Measurements from ENCODE around the gene HILPDA. TPM values are rescaled to one million over a fixed set of nuclear protein-coding genes. Genes with fewer than 3 reads are reported as not detected.

The HILPDA gene
- total and polyA plus RNA-seq, 9 of the 15 experiments (the other 6 are each of a cell fraction or from before 2014, with no cell fraction given), result 8.3 to 71.8 (median 23.5) TPM

- Histone ChIP-seq H3K4me3 (no peak overlapping the region), H3K4me2 (ENCODE audit: insufficient read depth, low read length) (no peak overlapping the region), H3K4me1 (replicated peaks in 1 of 2; ENCODE audit: control insufficient read depth in 2 of 2, insufficient read depth in 2 of 2, low read length in 2 of 2) (peaks cover 4 to 5% of the 10 kb centered on the region in 2 experiments; a peak in 3 of 5 replicates), H3K27me3 (ENCODE audit: control insufficient read depth in 2 of 2, insufficient read depth in 2 of 2, low read length in 2 of 2) (peaks cover 10 to 18% of the 10 kb centered on the region in 2 experiments; a peak in 4 of 5 replicates), H3K9ac (ENCODE audit: insufficient read depth in 1 of 2, low read depth in 2 of 2, low read length in 2 of 2) (peak overlapping the region in 1 of 2 experiments; percentile 29; a peak in 1 of 4 replicates), H2AFZ (ENCODE audit: low read depth, low read length) (no peak overlapping the region), H3K27ac (ENCODE audit: extremely low read depth, low read depth, low read length) (no peak overlapping the region), H3K36me3 (ENCODE audit: control insufficient read depth, insufficient read depth, low read length) (no peaks in the 10 kb centered on the region), H3K79me2 (ENCODE audit: control insufficient read depth, insufficient read depth, low read length) (no peaks in the 10 kb centered on the region), H4K20me1 (replicated peaks; ENCODE audit: control insufficient read depth, insufficient read depth, low read length) (no peaks in the 10 kb centered on the region), H3K9me3 (replicated peaks; ENCODE audit: control insufficient read depth, insufficient read depth, low read depth, low read length) (no peaks in the 10 kb centered on the region), H3K9me1 (ENCODE audit: control insufficient read depth, insufficient read depth, low read length) (no peaks in the 10 kb centered on the region)
- 17% methylated on average over 1 of the region's 1 CpG for WGBS (ENCODE audit: insufficient coverage, low coverage, missing lambda C conversion rate)
- no TSS peak for BruUV-seq (replicated peaks)
- ATAC-seq (no peak), FAIRE-seq (no peak), DNase-seq (ENCODE audit: extremely low read depth in 1 of 4, low spot score in 3 of 4) (no peak)
- in situ Hi-C loops (cut with MboI), result no loop called here
- ChIA-PET CTCF (ENCODE audit: low intra/inter-chr PET ratio) (no interaction called here), POLR2A (no interaction called here)
- intact Hi-C loops (cut with micrococcal nuclease), result no loop called here
- TF ChIP-seq SPI1 (IDR thresholded peaks at IDR 0.05; ENCODE audit: borderline replicate concordance, low read depth, low read length), result no peak
- 0 out of 2 replicates have a peak, but pooled peaks have one; percentile 3 for TF ChIP-seq TFAP4 (CRISPR knock-in tag; IDR thresholded peaks at IDR 0.05; ENCODE audit: borderline replicate concordance)
Observed at GRCh38 chr7:128421384-128421783, 34.3 kb upstream of the HILPDA start.

- Histone ChIP-seq H3K27me3 (ENCODE audit: control insufficient read depth in 2 of 2, insufficient read depth in 2 of 2, low read length in 2 of 2) (peaks cover 10 to 18% of the 10 kb centered on the region in 2 experiments; a peak in 4 of 5 replicates), H3K9ac (ENCODE audit: insufficient read depth in 1 of 2, low read depth in 2 of 2, low read length in 2 of 2) (no peak overlapping the region), H3K9me1 (ENCODE audit: control insufficient read depth, insufficient read depth, low read length) (no peaks in the 10 kb centered on the region), H2AFZ (ENCODE audit: low read depth, low read length) (no peak overlapping the region), H4K20me1 (replicated peaks; ENCODE audit: control insufficient read depth, insufficient read depth, low read length) (no peaks in the 10 kb centered on the region), H3K4me3 (no peak overlapping the region), H3K4me2 (ENCODE audit: insufficient read depth, low read length) (no peak overlapping the region), H3K27ac (ENCODE audit: extremely low read depth, low read depth, low read length) (no peak overlapping the region), H3K9me3 (replicated peaks; ENCODE audit: control insufficient read depth, insufficient read depth, low read depth, low read length) (no peaks in the 10 kb centered on the region), H3K79me2 (ENCODE audit: control insufficient read depth, insufficient read depth, low read length) (no peaks in the 10 kb centered on the region), H3K4me1 (replicated peaks in 1 of 2; ENCODE audit: control insufficient read depth in 2 of 2, insufficient read depth in 2 of 2, low read length in 2 of 2) (peaks cover 4 to 5% of the 10 kb centered on the region in 2 experiments; a peak in 3 of 5 replicates), H3K36me3 (ENCODE audit: control insufficient read depth, insufficient read depth, low read length) (no peaks in the 10 kb centered on the region)
- 7% methylated on average over 1 of the region's 1 CpG for WGBS (ENCODE audit: insufficient coverage, low coverage, missing lambda C conversion rate)
- ChIA-PET POLR2A (no interaction called here), CTCF (ENCODE audit: low intra/inter-chr PET ratio) (no interaction called here)
- no TSS peak for BruUV-seq (replicated peaks)
- in situ Hi-C loops (cut with MboI), result no loop called here
- FAIRE-seq (peak; percentile 71), ATAC-seq (no peak), DNase-seq (ENCODE audit: extremely low read depth in 1 of 4, low spot score in 3 of 4) (no peak)
- intact Hi-C loops (cut with micrococcal nuclease), result no loop called here
- TF ChIP-seq HDAC1 (IDR thresholded peaks at IDR 0.05), result 0 out of 4 replicates have a peak, but pooled peaks of 1 of the 2 experiments have one; percentile 30
- peak; percentile 69; the same call in 1 of the 2 replicates for TF ChIP-seq HBP1 (CRISPR knock-in tag; IDR thresholded peaks at IDR 0.05)
- TF ChIP-seq, protein P1, sequence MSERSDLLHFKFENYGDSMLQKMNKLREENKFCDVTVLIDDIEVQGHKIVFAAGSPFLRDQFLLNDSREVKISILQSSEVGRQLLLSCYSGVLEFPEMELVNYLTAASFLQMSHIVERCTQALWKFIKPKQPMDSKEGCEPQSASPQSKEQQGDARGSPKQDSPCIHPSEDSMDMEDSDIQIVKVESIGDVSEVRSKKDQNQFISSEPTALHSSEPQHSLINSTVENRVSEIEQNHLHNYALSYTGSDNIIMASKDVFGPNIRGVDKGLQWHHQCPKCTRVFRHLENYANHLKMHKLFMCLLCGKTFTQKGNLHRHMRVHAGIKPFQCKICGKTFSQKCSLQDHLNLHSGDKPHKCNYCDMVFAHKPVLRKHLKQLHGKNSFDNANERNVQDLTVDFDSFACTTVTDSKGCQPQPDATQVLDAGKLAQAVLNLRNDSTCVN (CRISPR knock-in tag; IDR thresholded peaks at IDR 0.05), result peak; percentile 92
- TF ChIP-seq ZNF740 (CRISPR knock-in tag; IDR thresholded peaks at IDR 0.05), result peak; percentile 74
- 0 out of 4 replicates have a peak, but pooled peaks of 1 of the 2 experiments have one; percentile 42 for TF ChIP-seq ZNF740 (tag; IDR thresholded peaks at IDR 0.05)
- TF ChIP-seq, protein P2, sequence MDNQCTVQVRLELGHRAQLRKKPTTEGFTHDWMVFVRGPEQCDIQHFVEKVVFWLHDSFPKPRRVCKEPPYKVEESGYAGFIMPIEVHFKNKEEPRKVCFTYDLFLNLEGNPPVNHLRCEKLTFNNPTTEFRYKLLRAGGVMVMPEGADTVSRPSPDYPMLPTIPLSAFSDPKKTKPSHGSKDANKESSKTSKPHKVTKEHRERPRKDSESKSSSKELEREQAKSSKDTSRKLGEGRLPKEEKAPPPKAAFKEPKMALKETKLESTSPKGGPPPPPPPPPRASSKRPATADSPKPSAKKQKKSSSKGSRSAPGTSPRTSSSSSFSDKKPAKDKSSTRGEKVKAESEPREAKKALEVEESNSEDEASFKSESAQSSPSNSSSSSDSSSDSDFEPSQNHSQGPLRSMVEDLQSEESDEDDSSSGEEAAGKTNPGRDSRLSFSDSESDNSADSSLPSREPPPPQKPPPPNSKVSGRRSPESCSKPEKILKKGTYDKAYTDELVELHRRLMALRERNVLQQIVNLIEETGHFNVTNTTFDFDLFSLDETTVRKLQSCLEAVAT (IDR thresholded peaks at IDR 0.05), result 0 out of 4 replicates have a peak, but pooled peaks of 1 of the 2 experiments have one; percentile 51
- TF ChIP-seq ZNF785 (CRISPR knock-in tag; IDR thresholded peaks at IDR 0.05), result no peak
Observed at GRCh38 chr7:128422037-128422436, 33.6 kb upstream of the HILPDA start.

All from K562 (cell line).